Fibroblast of peridontal ligament (primary cell): ENCODE data around the gene CNGA1.
"Not testable (repeated sequence)": the region's sequence is repeated elsewhere in the genome, so short reads cannot be mapped to it uniquely, and the experiment has no call there.

Source experiments
- DNase-seq: peaks from one replicate; pipeline ENCODE4 v3.0.0-alpha.2; 2010; ENCODE audit errors: extremely low read depth

Gene CNGA1

GRCh38 chr4:48030470-48030869 lies 14.0 kb upstream of the CNGA1 start:
- DNase-seq, result no peak

DNA sequence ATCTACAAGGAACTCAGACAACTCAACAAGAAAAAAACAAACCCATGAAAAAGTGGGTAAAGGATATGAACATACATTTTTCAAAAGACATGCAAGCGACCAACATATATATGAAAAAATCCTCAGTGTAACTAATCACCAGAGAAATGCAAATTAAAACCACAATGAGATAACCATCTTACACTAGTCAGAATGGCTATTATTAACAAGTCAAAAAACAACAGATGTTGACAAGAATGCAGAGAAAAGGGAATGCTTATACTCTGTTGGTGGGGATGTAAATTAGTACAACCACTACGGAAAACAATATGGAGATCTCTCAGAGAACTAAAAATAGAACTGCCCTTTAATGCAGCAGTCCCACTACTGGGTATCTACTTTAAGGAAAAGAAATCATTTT lies 12.2 kb upstream of the CNGA1 start:
- DNase-seq, result no peak

DNA sequence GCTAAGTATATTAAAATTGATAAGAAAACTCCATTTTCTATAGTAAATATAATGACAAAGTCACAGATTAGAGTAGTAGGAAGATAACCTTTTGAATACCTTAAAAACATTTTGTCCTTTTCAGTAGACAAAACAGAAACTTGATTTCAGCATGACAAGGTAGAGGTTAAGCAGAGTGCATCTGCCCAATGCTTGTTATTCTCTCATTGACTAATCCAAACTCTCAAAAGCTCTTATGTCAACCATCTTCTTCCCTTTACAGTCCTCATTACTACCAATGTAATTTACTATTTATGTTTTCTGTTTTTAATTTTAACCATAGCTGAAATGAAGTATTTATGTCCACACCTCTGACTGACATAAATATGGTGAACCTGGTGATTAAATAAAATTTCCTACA lies 11.2 kb upstream of the CNGA1 start:
- no peak for DNase-seq

GRCh38 chr4:48025005-48025404 lies 8.5 kb upstream of the CNGA1 start:
- peak; percentile 33 for DNase-seq

- DNase-seq, result no peak
These were observed 8.0 kb upstream of the CNGA1 start for GRCh38 chr4:48024522-48024921.

- DNase-seq, result peak; percentile 47
These were observed 5.8 kb upstream of the CNGA1 start for GRCh38 chr4:48022192-48022799.

DNA sequence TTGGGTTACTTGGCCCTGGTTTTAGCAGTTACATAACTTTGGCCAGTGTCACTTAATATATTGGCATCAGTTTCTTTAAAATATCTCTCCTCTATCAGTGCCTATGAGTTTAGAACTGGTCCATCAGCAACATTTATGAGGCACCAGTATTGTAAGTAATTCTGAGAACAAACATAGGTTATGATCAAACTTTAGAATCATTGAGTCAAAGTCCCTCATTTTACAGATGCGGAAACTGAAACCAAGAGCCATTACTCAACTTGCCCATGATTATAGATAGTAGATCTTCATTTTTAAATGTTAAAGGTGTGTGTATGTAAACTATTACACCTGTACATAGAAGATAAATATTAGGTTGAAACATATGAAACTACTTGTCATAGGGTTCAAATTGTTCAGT lies 4.6 kb upstream of the CNGA1 start:
- DNase-seq, result no peak

DNA sequence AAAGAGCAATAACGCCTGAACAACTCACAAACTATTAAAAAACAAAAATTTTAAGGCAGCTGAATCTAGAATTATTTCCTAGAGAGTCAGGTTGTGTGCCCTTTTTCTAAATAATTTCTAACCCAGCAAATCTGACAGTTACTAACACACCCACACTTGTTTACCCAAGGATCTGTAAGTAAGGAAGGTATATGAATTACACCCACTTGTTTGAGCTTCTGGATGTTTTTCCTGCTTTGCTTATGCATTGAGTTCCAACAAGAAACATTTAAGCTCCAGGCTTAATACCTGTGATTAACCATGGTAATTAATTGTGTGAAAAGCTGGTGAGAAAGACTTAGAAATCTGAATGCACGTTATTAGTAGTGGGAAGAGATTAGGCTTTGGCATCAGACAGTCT lies 1.6 kb upstream of the CNGA1 start:
- DNase-seq, result no peak

- DNase-seq, result peak; percentile 29
These were observed 659 bp upstream of the CNGA1 start for GRCh38 chr4:48017108-48017571.

DNA sequence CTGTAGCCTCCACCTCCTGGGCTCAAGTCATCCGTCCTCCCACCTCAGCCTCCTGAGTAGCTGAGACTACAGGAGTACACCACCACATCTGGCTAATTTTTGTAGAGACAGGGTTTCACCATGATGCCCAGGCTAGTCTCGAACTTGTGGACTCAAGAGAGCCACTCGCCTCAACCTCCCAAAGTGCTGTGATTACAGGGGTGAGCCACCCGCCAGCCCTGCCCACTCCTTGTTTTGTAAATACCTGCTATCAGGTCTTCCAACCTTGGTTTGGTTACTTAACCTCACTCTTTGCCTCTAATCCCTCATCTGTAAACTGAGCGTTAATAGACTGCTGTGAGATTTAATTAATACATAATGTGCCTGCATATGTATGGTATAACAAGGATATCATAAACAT lies 803 bp downstream of the CNGA1 start:
- no peak for DNase-seq

GRCh38 chr4:48015216-48015615 lies 1.3 kb downstream of the CNGA1 start:
- no peak for DNase-seq

DNA sequence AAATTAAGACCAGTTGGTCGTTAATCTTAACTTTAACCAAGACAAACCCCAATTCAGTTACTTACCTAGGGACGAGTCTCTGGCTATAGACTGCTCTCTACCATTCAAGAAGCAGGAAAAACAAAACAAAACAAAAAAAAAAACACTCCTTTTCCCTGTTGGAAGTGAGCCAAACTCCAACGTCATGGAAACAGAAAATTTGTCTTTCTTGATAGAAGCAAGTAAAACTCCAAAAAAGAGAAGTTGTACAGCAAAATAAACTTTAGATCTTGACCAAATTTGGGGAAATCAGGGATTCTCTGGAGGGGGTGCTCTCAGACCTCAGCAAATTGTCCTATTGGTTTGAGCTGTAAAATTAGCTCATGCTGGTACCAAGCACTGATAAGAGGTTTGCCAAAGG lies 3.7 kb downstream of the CNGA1 start:
- no peak for DNase-seq

DNA sequence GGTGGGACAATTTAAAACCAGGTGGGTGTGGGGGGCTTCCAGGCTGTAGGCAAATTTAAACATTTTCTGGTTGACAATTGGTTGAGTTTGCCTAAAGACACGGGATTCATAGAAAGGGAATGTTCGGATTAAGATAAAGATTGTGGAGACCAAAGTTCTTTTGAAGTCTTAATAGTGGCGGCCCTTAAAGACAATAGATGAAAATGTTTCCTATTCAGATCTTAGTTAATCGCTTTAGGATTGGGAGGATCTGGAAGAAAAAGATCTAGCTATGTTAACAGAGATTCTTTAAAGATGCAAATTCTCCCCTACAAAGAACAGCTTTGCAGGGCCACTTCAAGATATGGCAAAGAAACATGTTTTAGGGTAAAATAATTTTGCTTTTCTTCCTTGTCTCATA lies 4.8 kb downstream of the CNGA1 start:
- no peak for DNase-seq

DNA sequence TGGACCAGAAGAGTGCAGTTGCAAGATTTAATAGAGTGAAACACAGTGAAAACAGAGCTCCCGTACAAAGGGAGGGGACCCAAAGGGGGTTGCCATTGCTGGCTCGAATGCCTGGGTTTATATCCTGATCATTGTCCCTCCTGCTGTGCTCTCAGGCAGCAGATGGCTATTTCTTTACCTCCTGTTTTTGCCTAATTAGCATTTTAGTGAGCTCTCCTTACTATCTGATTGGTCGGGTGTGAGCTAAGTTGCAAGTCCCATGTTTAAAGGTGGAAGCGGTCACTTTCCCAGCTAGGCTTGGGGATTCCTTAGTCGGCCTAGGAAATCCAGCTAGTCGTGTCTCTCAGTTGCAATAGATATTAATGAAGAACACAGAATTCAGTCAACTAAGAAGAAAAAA lies 5.6 kb downstream of the CNGA1 start:
- DNase-seq, result not testable (repeated sequence)

DNA sequence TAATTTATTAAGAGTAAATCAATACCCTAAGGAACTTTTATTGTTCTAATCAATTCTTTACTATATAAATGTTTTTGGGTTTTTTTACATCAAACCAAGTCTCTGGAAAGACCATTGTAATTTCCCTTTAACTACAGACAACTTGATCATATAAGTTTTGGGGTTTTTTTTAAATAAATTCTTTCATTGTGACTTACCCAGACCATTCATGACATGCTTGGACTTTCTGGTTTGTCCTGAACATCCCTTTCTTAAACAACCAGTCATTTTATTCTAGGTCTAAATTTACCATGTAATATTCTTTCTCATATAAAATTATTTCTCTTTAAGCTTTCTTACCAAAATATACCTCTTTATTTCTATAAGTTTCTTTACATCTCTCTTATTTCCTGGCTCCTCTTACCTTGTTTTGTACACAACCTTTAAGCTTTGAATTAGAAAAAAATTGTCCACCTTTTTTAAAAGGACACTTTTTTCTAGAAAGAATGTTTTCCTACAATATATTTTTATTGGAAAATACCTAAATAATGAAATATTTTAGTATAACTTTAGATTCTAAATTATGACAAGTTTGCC lies 8.4 kb downstream of the CNGA1 start:
- no peak for DNase-seq

DNA sequence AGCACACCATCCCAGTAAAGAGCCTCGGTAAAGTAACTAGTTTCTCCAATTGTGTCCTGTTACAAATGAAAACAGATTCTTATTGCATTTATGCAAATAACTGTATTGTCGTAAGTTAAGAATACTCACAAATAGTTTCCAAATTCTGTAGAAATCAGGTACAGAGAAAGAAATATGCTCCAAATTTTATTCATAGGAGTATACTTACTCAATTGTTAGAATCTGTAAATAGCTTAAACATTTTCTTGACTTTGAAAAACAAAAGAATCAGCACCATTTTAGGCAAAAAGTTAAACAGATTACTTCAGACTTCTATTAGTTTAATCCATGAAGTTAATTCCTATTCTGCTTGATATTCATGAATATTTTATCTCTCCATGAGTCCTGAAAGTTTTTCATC lies 10.7 kb downstream of the CNGA1 start:
- no peak for DNase-seq

GRCh38 chr4:48003568-48003967 lies 12.9 kb downstream of the CNGA1 start:
- peak; percentile 42 for DNase-seq

GRCh38 chr4:48002267-48002666 lies 14.2 kb downstream of the CNGA1 start:
- DNase-seq, result no peak

DNA sequence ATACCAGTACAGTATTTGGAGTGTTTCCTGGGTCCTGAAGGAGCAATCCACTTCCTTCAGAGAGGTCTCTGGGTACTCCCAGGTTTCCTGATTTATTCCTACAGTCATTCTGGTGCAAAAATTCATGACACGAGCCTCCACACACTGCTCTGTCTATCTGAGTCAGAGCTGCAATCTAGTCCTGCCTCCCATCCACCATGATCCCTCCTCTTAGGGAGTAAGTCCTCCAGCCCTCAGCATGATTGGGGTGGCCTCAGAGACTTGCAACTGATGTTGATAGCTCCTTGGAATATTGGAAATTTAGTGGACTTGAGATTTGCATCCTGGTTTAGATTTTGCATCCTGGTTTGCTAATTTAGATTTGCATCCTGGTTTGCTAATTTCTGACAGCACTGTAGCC lies 20.5 kb downstream of the CNGA1 start:
- no peak for DNase-seq

- not testable (repeated sequence) for DNase-seq
These were observed 24.0 kb downstream of the CNGA1 start for GRCh38 chr4:47992475-47992874.

- DNase-seq, result no peak
These were observed 26.3 kb downstream of the CNGA1 start for GRCh38 chr4:47990145-47990544.

DNA sequence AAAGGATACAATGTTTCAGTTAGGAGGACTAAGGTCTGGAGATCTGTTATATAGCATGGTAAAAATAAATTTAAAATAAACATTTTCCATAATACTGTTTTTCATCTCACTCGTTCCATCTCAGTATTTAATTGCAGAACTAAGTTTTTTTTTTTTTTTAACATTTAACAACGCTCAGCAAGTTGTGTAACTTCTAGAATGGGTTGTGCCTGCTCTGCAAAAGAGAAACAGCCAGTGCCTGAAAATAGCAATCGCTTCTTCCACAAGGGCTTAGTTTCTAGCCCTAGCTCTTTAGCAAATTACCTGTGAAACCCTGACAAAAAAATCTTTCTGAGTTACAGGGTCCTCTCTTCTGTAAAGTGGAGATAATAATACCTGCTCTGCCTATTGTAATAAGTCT lies 41.9 kb downstream of the CNGA1 start:
- DNase-seq, result no peak

- DNase-seq, result no peak
These were observed 43.8 kb downstream of the CNGA1 start for GRCh38 chr4:47972721-47973120.

GRCh38 chr4:47972181-47972580 lies 44.3 kb downstream of the CNGA1 start:
- no peak for DNase-seq
